Right lobe of liver (tissue), 4 donors: ENCODE data around the gene ESPN.

Experiments used
- POLR2A ChIP-seq: fragments of 450-650 bp; IDR thresholded peaks from one replicate; pipeline ENCODE4 v1.6.1; 2017; ENCODE audit warnings: antibody characterized with exemption, mild to moderate bottlenecking
- TF ChIP-seq, protein P1 (sequence below), 4 donors: fragments of 200-600 bp in 3 of 4; fragments of 450-650 bp in 1 of 4; IDR thresholded peaks; one replicate each; pipeline versions ENCODE4 v1.5.1 to v1.8.0; 2016 to 2022; ENCODE audit warnings: antibody characterized with exemption in 4 of 4, mild to moderate bottlenecking in 2 of 4
- donor health status: DM: no; HTN: no; CAD: no.
- donor health status: DM: no; HTN: no; CAD: no.
- donor health status: DM: no; HTN: yes; CAD: no.

DNA sequence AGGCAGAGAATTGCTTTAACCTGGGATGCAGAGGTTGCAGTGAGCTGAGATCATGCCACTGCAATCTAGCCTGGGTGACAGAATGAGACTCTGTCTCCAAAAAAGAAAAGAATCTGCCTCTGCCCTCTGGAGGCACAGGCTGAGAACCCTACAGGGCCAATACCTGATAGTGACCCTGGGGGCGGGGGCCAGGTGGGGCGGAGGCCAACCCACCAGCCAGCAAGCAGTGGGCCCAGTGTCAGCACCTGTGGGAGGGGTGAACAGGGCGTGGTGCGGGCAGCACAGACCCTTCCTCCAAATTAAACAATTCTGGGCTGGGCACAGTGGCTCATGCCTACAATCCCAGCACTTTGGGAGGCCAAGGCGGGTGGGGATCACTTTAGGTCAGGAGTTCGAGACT is 85.9 kb downstream of the ESPN start:
- TF ChIP-seq POLR2A, result no peak
- TF ChIP-seq, protein P1, sequence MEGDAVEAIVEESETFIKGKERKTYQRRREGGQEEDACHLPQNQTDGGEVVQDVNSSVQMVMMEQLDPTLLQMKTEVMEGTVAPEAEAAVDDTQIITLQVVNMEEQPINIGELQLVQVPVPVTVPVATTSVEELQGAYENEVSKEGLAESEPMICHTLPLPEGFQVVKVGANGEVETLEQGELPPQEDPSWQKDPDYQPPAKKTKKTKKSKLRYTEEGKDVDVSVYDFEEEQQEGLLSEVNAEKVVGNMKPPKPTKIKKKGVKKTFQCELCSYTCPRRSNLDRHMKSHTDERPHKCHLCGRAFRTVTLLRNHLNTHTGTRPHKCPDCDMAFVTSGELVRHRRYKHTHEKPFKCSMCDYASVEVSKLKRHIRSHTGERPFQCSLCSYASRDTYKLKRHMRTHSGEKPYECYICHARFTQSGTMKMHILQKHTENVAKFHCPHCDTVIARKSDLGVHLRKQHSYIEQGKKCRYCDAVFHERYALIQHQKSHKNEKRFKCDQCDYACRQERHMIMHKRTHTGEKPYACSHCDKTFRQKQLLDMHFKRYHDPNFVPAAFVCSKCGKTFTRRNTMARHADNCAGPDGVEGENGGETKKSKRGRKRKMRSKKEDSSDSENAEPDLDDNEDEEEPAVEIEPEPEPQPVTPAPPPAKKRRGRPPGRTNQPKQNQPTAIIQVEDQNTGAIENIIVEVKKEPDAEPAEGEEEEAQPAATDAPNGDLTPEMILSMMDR (IDR thresholded peaks at IDR 0.05), result no peak
